Epithelial cell of proximal tubule (primary cell): Measurements from ENCODE around the gene ADCK1. TPM values are rescaled to one million over a fixed set of nuclear protein-coding genes. Genes with fewer than 3 reads are reported as not detected.

Source experiments
- DNase-seq: peaks from one replicate; pipeline ENCODE4 v3.0.0-alpha.2; 2011; ENCODE audit warnings: low read depth
- H3K4me3 ChIP-seq: 2 replicates; pipeline ENCODE4 v1.5.1; 2011; ENCODE audit warnings: low read depth, mild to moderate bottlenecking, low read length
- total RNA-seq: library from RNA; depleted of rRNA; stranded (reverse); fragments of >200 nt; gene quantifications from 2 replicates; pipeline ENCODE4 v1.2.3, GENCODE V29; 2015
- TF ChIP-seq, protein P1 (sequence below): conservative IDR thresholded peaks from 2 replicates; pipeline ENCODE4 v1.5.1; 2012; ENCODE audit warnings: low read depth, mild to moderate bottlenecking, low read length

Gene ADCK1
- total RNA-seq, 1 donor from 2014 or later = 4.3 TPM

DNA sequence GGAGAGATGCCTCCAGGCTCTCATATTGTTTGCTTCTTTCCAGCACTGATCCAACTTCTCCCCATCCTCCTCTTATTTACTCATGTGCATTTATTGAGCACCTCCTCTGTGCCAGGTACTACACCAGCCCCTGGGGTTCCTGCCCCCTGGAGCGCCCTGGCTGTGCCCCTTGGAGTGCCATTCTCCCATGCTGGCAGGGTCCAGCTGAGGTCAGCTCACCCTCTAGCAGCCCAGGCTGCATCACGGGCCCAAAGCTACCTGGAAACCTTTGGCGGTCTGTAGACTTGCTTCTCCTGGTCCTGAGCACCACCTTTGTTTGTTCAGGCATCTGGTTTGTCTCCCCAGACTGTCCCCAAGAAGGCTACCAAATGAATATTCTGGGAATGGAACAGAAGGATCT lies 67.0 kb downstream of the ADCK1 start:
- no peak overlapping the region for H3K4me3 ChIP-seq
- DNase-seq = no peak
- TF ChIP-seq, protein P1, sequence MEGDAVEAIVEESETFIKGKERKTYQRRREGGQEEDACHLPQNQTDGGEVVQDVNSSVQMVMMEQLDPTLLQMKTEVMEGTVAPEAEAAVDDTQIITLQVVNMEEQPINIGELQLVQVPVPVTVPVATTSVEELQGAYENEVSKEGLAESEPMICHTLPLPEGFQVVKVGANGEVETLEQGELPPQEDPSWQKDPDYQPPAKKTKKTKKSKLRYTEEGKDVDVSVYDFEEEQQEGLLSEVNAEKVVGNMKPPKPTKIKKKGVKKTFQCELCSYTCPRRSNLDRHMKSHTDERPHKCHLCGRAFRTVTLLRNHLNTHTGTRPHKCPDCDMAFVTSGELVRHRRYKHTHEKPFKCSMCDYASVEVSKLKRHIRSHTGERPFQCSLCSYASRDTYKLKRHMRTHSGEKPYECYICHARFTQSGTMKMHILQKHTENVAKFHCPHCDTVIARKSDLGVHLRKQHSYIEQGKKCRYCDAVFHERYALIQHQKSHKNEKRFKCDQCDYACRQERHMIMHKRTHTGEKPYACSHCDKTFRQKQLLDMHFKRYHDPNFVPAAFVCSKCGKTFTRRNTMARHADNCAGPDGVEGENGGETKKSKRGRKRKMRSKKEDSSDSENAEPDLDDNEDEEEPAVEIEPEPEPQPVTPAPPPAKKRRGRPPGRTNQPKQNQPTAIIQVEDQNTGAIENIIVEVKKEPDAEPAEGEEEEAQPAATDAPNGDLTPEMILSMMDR = no peak

DNA sequence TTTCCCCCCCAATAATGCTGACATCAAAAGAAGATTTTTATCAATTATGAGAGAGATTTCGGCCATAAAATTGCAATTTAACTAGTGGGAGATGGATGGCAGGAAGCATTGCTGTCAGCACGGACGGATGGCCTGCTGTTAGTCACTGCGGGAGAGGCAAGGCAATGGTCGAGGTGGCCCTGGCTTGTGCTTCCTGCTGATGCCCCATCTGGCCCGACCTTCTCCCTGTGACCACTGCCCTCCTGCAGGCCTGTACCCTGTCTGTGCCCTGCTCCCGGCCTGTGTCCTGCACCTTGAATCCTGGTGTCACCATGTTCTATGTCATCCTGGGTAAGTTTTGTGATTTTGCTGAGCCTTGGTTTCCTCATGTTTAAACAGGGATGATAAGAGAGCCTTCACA lies 67.6 kb downstream of the ADCK1 start:
- TF ChIP-seq, protein P1 = no peak
- H3K4me3 ChIP-seq = no peak overlapping the region
- DNase-seq = no peak

DNA sequence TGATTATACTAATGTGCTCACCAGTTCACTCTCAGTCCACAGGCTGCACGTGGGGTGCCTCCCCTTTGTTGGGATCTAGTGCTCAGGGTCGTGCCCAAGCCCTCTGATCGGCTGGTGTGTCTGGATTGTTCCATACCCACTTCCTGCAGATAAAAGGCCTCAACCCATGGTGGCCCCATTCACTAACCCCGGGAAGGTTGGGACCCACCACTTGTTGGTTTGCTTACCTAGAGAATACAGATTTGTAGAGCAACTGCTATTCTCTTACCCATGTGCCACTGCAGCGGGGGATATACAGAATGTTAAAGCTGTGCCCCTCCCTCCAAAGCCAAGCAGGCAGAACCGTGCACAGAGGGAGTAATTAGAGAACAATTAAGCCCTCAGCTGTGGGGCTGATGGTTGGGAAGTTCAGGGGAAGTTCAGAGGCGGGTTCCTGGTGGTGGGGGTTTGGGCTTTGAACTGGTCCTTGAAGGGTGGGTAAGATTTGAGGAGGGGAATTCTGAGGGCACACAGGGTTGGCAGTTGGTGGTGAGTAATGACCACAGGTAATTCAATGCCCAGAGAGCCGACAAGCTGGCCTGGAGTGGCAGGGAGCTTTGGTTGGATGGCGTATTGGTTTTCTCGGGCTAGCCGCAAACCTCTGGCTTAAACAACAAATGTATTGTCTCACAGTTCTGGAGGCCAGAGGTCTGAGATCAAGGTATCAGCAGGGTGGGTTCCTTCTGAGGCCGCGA lies 68.8 kb downstream of the ADCK1 start:
- H3K4me3 ChIP-seq = no peak overlapping the region
- no peak for DNase-seq
- TF ChIP-seq, protein P1 = no peak

DNA sequence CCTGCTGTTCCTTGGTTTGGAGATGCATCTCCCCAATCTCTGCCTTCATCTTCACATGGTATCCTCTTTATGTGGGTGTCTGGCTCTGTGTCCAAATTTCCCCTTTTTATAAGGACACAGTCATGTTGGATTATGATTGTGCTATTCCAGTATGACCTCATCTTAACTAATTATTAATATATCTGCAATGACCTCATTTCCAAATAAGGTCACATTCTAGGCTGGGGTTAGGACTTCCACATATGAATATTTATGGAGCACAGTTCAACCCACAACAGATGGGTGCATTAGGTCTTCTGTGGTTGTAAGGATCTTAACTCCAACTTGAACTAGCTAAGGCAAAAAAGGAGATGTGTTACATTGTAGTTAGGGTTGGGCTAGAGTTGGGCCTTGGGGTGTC lies 69.4 kb downstream of the ADCK1 start:
- no peak overlapping the region for H3K4me3 ChIP-seq
- TF ChIP-seq, protein P1 = no peak
- no peak for DNase-seq

DNA sequence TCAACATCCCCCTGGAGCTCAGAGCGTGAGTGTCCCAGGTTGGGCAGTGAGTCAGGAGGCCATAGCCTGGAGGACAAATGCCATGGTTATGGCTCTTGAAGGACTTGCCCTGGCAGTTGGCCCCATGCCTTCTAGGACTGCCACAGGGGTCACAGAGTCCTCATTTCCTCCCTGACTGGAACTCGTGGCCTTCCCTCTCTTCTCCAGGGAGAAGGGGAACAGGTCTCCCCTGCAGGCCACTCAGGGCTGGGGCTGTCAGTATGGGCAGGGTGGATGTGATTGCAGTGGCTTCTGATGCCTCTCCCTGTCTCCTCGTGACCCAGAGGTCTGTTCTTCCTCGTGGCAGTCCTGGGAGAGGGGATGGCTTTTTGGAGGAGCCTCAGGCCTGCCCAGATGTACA lies 70.7 kb downstream of the ADCK1 start:
- no peak for DNase-seq
- no peak overlapping the region for H3K4me3 ChIP-seq
- TF ChIP-seq, protein P1 = no peak

DNA sequence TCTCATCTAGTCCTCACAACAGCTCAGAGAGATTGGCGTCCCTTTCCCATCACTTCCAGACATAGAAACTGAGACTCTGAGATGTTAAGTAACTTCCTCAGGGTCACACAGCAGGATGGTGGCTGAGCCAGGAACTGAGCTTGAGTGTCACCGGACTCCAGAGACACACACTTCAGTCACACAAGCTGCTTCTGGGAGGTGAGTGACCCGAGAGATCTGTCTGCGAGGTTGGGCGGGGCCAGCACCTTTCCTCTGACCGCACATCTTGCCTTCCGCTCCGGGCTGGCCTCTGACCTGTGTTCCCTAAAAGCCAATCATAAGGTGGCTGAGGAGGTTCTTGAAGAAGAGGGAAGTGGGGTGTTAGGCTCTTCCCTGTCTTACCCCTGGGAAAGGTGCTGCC lies 72.2 kb downstream of the ADCK1 start:
- TF ChIP-seq, protein P1 = no peak
- no peak for DNase-seq
- H3K4me3 ChIP-seq = no peak overlapping the region

DNA sequence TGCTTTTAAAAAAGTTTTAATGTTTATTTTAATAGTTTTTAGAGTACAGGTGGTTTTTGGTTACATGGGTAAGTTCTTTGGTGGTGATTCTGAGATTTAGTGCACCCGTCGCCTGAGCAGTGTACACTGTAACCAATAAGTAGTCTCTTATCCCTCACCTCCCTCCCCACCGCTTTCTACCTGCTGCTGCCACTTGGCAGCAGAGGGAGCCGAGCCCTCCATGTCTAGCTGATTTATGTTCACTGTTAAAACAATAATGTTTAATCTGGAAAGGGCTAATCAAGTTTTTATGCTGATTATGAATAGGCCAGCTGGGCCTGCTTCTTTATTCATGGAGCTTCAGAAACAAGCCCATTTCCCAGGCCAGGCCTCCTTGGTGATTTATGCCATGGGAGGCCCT lies 73.1 kb downstream of the ADCK1 start:
- H3K4me3 ChIP-seq = no peak overlapping the region
- DNase-seq = no peak
- TF ChIP-seq, protein P1 = no peak
